DOHH2 (cell line): ENCODE measurements around the gene TLR2.
A peak's percentile ranks its signal among the peaks of the same experiment; 100 is the strongest.

Experiments
- H3F3A ChIP-seq: fragments of 200-600 bp; sonication (generic), shearing (Covaris generic); 2 replicates; pipeline ENCODE4 v1.6.0; 2016; ENCODE audit warnings: antibody characterized with exemption, mild to moderate bottlenecking; ENCODE audit not compliant: control insufficient read depth, insufficient read depth
- H3K27ac ChIP-seq: fragments of 200-600 bp; sonication (generic); 2 replicates; pipeline ENCODE4 v1.5.1; 2014; ENCODE audit warnings: low read depth, mild to moderate bottlenecking, low read length, moderate library complexity
- H3K27me3 ChIP-seq: fragments of 200-600 bp; sonication (generic); 2 replicates; pipeline ENCODE4 v1.6.1; 2014; ENCODE audit warnings: mild to moderate bottlenecking, low read length, mixed read lengths; ENCODE audit not compliant: control insufficient read depth
- H3K36me3 ChIP-seq: fragments of 200-600 bp; sonication (generic); 2 replicates; pipeline ENCODE4 v1.6.1; 2014; ENCODE audit warnings: mild to moderate bottlenecking, low read length, moderate library complexity, mixed read lengths; ENCODE audit not compliant: control insufficient read depth
- H3K4me1 ChIP-seq: fragments of 200-600 bp; sonication (generic); 2 replicates; pipeline ENCODE4 v1.6.1; 2014; ENCODE audit warnings: mild to moderate bottlenecking, low read length, mixed read lengths; ENCODE audit not compliant: control insufficient read depth
- H3K4me2 ChIP-seq: fragments of 200-600 bp; sonication (generic); 2 replicates; pipeline ENCODE4 v1.6.0; 2014; ENCODE audit warnings: mild to moderate bottlenecking, low read length, moderate library complexity
- H3K4me3 ChIP-seq: fragments of 200-600 bp; sonication (generic); 2 replicates; pipeline ENCODE4 v1.5.1; 2014; ENCODE audit warnings: mild to moderate bottlenecking, low read length, mixed read lengths
- H3K79me2 ChIP-seq: fragments of 200-600 bp; sonication (generic); 2 replicates; pipeline ENCODE4 v1.6.1; 2014; ENCODE audit warnings: mild to moderate bottlenecking, low read length, mixed read lengths; ENCODE audit not compliant: control insufficient read depth
- H3K9me2 ChIP-seq: fragments of 200-600 bp; sonication (generic); replicated peaks from 2 replicates; pipeline ENCODE4 v1.6.1; 2014; ENCODE audit warnings: mild to moderate bottlenecking, low read length, mixed read lengths; ENCODE audit not compliant: control insufficient read depth
- H3K9me3 ChIP-seq: fragments of 200-600 bp; sonication (generic); 2 replicates; pipeline ENCODE4 v1.6.1; 2014; ENCODE audit warnings: antibody characterized with exemption, low read length, mixed read lengths; ENCODE audit not compliant: control insufficient read depth, insufficient read depth
- H4K20me1 ChIP-seq: fragments of 200-600 bp; sonication (generic); 2 replicates; pipeline ENCODE4 v1.6.0; 2014; ENCODE audit warnings: low read depth, mild to moderate bottlenecking, antibody characterized with exemption, low read length, moderate library complexity; ENCODE audit not compliant: control insufficient read depth, insufficient read depth
- EZH2phosphoT487 ChIP-seq: fragments of 200-600 bp; sonication (generic); IDR thresholded peaks from 2 replicates; pipeline ENCODE4 v1.6.1; 2017; ENCODE audit warnings: borderline replicate concordance, mild to moderate bottlenecking, antibody characterized with exemption, low read length, moderate library complexity, mixed read lengths
- TF ChIP-seq, protein P1 (sequence below): fragments of 200-600 bp; sonication (generic); IDR thresholded peaks from one replicate; pipeline ENCODE4 v1.5.1; 2014; ENCODE audit warnings: antibody characterized with exemption, mild to moderate bottlenecking, low read depth, low read length; ENCODE audit not compliant: poor library complexity, severe bottlenecking

The TLR2 gene

DNA sequence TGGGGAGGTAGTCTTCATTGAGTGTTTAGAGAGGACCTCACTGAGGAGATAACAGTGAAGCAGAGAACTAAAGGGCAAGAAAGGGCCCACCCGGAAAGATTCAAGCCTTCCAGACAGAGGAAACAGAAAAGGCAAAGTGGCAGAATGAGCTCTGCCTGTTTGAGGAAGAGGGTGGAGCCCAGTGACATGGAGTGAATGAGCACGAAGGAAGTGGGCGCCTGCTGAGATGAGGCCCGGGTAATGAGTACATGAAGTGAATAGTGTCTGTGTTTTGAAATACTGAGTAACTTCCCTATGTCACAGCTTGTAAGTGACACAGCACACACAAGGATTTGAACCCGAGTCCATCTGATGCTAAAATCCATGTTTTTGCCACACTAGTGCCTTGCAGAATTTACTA is 32.5 kb upstream of the TLR2 start:
- Histone ChIP-seq H3K4me1 (peaks cover 19% of the 10 kb centered on the region), H3K27me3 (peaks cover 3% of the 10 kb centered on the region; the same call in 1 of the 2 replicates), H3K27ac (no peak overlapping the region), H3K4me3 (no peak overlapping the region), H4K20me1 (no peaks in the 10 kb centered on the region), H3K79me2 (no peaks in the 10 kb centered on the region), H3K4me2 (peak overlapping the region; percentile 6), H3K36me3 (no peaks in the 10 kb centered on the region), H3K9me3 (no peaks in the 10 kb centered on the region), H3K9me2 (no peaks in the 10 kb centered on the region), H3F3A (no peaks in the 10 kb centered on the region)
- TF ChIP-seq, protein P1, sequence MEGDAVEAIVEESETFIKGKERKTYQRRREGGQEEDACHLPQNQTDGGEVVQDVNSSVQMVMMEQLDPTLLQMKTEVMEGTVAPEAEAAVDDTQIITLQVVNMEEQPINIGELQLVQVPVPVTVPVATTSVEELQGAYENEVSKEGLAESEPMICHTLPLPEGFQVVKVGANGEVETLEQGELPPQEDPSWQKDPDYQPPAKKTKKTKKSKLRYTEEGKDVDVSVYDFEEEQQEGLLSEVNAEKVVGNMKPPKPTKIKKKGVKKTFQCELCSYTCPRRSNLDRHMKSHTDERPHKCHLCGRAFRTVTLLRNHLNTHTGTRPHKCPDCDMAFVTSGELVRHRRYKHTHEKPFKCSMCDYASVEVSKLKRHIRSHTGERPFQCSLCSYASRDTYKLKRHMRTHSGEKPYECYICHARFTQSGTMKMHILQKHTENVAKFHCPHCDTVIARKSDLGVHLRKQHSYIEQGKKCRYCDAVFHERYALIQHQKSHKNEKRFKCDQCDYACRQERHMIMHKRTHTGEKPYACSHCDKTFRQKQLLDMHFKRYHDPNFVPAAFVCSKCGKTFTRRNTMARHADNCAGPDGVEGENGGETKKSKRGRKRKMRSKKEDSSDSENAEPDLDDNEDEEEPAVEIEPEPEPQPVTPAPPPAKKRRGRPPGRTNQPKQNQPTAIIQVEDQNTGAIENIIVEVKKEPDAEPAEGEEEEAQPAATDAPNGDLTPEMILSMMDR: no peak
- no peak for TF ChIP-seq EZH2phosphoT487

DNA sequence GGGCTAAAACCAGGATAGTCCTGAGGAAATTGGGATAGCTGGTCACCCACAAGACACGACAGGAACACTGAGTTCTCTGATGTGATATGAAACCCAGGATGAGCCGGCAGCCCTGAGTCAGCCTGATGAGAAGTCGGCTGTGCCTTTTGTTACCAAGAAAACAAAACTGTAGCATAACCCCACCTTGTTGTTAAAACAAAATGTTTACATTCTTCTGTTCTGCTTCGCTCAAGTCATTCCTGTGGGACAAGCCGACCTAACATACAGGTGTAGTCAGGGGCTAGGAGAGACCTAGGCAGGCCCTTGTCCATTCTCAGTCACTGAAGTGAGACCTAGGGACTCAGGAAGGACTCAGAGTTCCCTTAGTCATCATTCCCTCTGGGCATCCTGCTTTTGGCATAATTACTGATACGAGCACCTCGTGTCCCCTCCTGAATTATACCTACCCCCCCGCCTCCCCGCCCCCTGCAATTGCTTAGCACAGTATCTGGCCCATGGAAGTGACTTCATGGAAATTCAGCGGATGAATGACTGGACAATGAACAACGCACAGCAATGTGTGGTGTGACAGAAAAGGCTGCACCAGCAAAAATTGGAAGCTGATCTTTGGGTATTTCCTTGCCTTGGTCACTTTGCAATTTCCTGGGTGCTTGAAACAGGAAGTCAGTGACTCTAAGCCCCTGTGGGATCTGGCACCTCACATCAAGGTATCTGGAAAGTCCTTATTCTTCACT is 31.9 kb upstream of the TLR2 start:
- Histone ChIP-seq H3K9me2 (no peaks in the 10 kb centered on the region), H4K20me1 (no peaks in the 10 kb centered on the region), H3K4me2 (peak overlapping the region; percentile 6), H3F3A (no peaks in the 10 kb centered on the region), H3K4me3 (no peak overlapping the region), H3K4me1 (peaks cover 19% of the 10 kb centered on the region), H3K27me3 (peaks cover 3% of the 10 kb centered on the region; the same call in 1 of the 2 replicates), H3K36me3 (no peaks in the 10 kb centered on the region), H3K27ac (no peak overlapping the region), H3K79me2 (no peaks in the 10 kb centered on the region), H3K9me3 (no peaks in the 10 kb centered on the region)
- TF ChIP-seq, protein P1: no peak
- no peak for TF ChIP-seq EZH2phosphoT487

DNA sequence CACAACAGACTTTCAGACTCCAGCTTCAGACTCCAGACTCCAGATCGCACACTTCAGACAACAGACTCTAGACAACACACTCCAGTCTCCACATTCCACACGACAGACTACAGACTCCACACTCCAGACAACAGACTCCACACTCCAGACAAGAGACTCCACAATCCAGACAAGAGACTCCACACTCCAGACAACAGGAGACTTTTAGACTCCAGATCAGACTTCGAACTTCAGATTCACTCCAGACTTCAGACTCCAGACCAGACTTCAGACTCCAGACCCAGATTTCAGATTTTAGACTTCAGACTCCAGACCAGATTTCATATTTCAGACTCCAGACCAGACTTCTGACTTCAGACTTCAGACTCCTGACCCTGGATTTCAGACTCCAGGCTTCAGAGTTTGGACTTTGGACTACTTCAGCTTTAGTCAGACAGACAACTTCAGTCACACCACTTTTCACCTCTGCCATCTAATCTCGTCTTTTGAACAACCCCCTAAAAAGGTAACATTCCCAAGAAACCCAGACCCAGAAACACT is 29.0 kb upstream of the TLR2 start:
- Histone ChIP-seq H3K4me3 (no peak overlapping the region), H3K27me3 (peaks cover 3% of the 10 kb centered on the region; the same call in 1 of the 2 replicates), H3F3A (no peaks in the 10 kb centered on the region), H3K9me2 (no peaks in the 10 kb centered on the region), H3K9me3 (no peaks in the 10 kb centered on the region), H3K27ac (no peak overlapping the region), H3K4me1 (peaks cover 13% of the 10 kb centered on the region), H4K20me1 (no peaks in the 10 kb centered on the region), H3K4me2 (no peak overlapping the region), H3K79me2 (no peaks in the 10 kb centered on the region), H3K36me3 (no peaks in the 10 kb centered on the region)
- TF ChIP-seq, protein P1: no peak
